ENCODE results near the gene SPATA6L. TPM values are rescaled to one million over a fixed set of nuclear protein-coding genes. Genes with fewer than 3 reads are reported as not detected.
"Not testable (repeated sequence)": the region's sequence is repeated elsewhere in the genome, so short reads cannot be mapped to it uniquely, and the experiment has no call there.

The SPATA6L gene
- total RNA-seq, 2 experiments from 2014 or later: 0.34 to 0.40 TPM

GRCh38 chr9:4656621-4657020 lies 9.7 kb downstream of the SPATA6L start:
- POLR2A ChIA-PET: no interaction called here
- CTCF ChIA-PET: no interaction called here

DNA sequence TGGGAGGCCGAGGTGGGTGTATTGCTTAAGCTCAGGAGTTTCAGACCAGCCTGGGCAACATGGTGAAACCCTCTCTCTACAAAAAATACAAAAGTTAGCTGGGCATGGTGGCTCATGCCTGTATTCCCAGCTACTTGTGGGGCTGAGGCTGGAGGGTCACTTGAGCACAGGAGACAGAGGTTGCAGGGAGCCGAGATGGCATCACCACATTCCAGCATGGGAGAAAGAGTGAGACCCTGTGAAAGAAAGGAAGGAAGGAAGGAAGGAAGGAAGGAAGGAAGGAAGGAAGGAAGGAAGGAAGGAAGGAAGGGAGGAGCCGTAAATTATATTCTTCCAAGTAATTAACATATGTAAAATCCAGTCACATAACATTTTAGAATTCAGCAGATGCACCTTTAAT lies 10.1 kb downstream of the SPATA6L start:
- POLR2A ChIA-PET, CTCF ChIA-PET: not testable (repeated sequence)

DNA sequence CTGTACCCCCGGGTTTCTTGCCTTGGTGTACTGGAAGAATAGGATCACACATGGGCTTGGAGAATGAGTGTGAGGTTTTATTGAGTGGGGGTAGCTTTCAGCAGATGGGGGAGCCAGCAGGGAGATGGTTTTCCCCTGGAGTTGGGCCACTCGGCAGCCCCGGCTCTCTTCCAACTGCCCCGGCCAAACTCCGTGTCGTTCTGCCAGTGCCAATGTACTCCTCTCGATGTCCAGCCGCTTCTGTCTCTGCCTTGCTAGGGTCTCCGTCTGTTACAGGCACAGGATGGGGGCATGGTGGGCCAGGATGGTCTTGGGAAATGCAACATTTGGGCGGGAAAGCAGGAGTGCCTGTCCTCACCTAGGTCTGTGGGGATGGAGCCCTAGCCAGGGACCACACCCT lies 11.7 kb downstream of the SPATA6L start:
- CTCF ChIA-PET: no interaction called here

DNA sequence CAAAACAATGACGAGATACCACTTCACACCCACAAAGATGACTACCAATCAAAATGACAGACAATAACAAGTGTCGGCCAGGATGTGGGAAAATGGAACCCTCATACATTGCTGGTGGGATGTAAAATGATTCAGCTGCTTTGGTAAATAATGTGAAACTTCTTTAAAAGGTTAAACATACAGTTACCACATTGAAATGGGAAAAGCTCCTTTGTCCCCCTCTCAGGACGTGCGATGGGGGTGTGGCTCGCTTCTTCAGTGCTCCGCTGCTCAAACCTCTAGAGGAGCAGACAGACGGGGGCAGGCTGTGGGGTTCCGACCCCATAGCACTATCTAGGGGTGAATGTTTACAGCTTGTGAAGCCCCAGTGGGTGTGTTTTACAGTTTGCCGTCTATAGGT lies 12.2 kb downstream of the SPATA6L start:
- POLR2A ChIA-PET: no interaction called here
- CTCF ChIA-PET: interaction anchor here (0.6 kb wide), 1 partner anchor 170 kb away, joined by 3 read pairs; no protein-coding TSS in a partner anchor

More for the DNA sequence above, 11.7 kb downstream of the SPATA6L start:
- POLR2A ChIA-PET: no interaction called here

- ChIA-PET POLR2A (no interaction called here), CTCF (interaction anchor here (0.6 kb wide), 1 partner anchor 136 kb away, joined by 4 read pairs; no protein-coding TSS in a partner anchor)
Measured at GRCh38 chr9:4642351-4642750, 23.9 kb downstream of the SPATA6L start.

DNA sequence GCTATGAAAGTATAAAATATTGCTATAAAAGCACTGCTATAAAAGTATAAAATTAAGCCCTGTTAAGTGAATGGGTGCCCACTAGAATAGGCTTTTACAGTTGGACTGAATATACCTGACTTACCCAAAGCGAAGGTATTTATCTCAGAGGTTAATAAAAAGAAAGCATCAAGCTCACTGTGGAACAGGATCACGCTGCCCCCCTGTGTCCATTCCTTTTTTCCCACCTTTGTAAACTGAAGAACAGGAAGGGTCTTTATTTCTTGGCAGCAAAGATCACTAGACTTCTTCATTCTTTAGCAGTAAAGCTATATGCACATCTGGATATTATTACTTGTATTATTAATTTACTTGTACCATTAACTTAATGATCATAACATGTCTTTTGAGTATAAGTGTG lies 26.3 kb downstream of the SPATA6L start:
- POLR2A ChIA-PET: no interaction called here

DNA sequence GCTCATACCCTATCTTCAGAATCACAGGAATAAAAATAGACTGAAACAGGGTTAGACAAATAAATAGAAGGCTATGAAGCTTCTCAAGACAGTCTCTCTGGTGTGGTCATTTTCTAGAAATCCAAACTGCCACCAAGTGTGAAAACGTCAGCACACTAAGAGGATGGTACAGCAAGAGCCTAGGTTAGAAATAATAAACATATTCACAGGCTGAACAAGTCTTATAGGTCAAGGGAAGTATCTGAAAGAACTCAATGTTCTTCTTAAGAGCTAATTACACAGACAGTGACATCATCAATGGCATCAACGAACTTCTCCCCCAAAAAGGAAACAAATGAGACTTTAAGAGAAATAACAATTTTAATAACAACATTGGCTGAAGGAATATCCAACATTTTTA lies 26.9 kb downstream of the SPATA6L start:
- POLR2A ChIA-PET: no interaction called here
- CTCF ChIA-PET: no interaction called here

More for the DNA sequence above, 26.3 kb downstream of the SPATA6L start:
- CTCF ChIA-PET: interaction anchor here (0.6 to 1.0 kb wide), 3 partner anchors 132 to 326 kb away, joined by 3 to 4 read pairs (median 3); no protein-coding TSS in a partner anchor

DNA sequence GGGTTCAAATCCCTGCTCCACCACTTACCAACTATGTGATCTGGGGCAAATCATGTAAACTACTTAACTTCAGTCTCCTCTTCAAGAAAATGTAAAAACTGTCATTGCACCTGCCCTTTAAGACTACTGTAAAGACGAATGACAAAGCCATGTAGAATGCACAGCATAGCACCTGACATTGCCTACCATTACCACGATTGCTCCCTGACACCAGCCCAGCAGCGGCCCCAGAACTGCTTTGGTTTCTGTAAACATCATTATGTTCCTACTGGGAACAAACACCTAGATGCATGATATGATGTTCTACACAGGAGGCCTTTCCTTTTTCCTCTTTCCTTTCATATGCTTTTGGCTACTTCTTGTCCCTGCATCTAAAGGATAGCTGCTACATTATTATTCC lies 27.3 kb downstream of the SPATA6L start:
- CTCF ChIA-PET: no interaction called here
- POLR2A ChIA-PET: no interaction called here

DNA sequence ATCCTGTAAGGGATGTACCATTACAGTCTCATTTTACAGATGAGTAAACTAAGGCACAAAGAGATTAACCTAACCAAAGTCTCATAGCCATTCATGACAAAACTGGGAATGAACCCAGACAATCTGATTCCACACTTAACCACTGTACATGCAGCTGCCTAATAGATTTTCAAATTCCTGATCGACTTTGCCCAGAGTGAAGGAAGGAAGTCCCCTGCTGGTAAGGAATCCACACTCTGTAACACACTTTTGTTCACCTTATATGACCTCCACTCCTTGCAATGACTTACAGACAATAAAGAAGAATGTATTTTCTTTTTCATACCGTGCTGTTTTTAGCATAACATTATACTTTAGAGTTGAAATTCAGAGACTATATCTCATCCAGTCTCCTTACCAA lies 35.4 kb downstream of the SPATA6L start:
- CTCF ChIA-PET: no interaction called here

DNA sequence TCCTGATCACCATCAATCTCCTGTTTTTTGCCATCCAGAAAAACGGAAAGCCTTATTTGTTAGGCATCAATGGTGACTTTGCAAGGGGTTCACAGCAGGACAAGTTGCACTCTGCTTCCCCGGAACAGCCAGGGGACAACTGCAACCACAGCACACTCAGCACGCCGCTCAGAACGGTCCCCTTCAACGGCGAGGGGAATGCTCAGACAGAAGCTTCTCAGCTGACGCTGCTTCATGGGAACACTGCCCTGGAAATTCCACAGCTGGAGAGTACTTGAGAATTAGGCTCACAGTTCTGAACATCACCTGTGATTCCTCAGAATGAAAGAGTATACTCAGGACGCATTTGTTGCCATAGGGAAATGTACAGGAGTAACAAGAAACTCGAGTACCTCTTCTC lies 44.3 kb downstream of the SPATA6L start:
- POLR2A ChIA-PET: no interaction called here
- CTCF ChIA-PET: no interaction called here

More for the DNA sequence above, 35.4 kb downstream of the SPATA6L start:
- POLR2A ChIA-PET: no interaction called here

DNA sequence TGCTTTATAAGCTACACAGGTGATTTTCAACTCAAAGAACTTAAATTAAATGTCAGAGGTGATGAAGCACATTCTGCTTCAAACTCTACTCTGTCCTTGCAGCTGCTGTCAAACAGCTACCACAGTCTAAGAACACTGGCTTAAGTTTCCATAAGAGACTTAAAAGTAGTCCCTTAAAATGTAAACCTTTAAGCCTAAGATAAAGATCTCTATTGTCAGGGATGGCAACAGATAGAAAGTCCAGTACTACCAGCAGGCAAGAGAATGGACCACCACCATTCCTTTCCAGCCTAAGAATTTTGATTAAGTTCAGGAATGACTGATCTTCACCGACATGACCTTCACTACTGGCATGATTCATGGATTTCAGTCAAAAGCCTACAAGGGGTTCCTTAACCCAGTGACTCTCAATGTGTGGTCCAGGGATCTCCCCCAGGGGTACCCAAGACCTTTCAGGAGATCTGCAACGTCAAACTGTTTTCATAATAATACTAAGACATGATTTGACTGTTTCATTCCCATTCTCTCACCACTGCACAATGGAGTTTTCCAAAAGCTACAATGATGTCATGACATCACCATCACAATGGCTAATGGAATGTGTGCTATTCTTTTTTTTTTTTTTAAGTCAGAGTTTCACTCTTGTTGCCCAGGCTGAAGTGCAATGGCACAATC lies 45.3 kb downstream of the SPATA6L start:
- ChIA-PET POLR2A (no interaction called here), CTCF (interaction anchor here (1.0 kb wide), 1 partner anchor 16 kb away, joined by 3 read pairs; no protein-coding TSS in a partner anchor)

DNA sequence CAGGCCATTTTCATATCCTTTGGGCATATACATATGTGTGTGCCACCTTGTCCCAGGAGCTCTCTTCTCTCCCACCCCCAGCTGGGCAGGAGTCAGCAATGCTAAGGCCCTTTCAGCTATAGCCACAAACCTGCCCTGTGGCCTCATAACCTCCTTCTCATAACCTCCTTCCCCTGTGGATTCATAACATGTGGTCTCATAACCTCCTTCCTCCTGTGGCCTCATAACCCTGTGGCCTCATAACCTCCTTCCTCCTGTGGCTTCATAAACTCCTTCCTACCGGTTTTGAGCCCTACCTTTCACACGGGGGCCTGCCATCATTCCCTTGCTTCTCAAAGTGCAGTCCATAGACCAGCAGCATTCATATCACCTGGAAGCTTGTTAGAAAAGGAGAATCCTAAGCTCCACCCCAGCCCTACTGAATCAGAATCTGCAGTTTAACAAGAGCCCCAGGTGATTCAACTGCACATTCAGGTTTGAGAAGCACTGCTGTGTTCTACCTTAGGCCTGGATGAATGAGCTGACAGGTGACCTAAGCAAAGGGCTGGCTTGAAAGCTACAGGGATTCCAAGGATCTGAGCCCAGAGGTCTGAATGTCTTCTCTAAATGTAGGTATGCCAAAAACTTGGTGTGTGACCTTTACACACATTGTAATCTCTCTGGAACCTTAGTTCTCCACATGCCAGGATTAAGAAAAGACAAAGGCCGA lies 46.1 kb downstream of the SPATA6L start:
- POLR2A ChIA-PET: interaction anchor here (0.7 kb wide), 1 partner anchor 127 kb away, joined by 3 read pairs; no protein-coding TSS in a partner anchor
- CTCF ChIA-PET: no interaction called here

DNA sequence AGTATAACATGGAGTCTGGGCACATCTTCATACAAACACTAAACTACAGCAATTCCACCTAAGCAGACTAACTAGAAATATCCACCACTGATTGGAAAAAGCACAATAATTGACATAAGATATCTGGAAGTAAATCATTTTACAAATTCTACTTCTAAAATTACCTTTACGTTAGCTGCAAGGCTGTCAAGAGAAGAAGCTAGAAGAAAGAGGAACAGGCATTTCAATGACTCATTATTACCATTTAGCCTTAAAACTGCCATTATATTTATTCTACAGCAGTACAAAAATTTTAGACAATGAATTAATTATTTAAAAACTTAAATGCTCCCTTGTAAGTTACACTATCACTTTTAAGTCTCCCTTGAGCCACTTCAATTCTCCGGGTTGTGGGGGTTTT lies 47.6 kb downstream of the SPATA6L start:
- ChIA-PET CTCF (no interaction called here), POLR2A (no interaction called here)

DNA sequence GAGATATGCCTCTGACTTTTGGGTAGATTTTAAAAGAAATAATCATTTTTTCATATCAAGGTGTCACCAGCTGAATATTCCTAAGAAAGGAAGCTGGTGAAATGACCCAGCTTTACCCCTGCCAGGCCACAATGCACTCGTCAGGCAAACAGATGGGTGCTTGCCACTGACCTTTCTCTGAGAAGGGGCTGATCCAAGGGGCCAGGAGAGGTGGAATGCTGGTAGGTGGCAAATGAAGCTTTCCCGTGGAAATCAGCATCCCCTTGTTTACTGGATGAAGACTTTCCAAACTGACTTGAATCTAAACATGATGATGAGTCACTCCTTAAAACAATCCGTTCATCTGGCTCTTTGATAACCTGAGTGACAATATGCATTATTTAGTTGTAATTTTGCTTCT lies 48.5 kb downstream of the SPATA6L start:
- CTCF ChIA-PET: no interaction called here
- POLR2A ChIA-PET: no interaction called here

- POLR2A ChIA-PET: no interaction called here
- CTCF ChIA-PET: no interaction called here
Measured at GRCh38 chr9:4615778-4616177, 50.5 kb downstream of the SPATA6L start.

GRCh38 chr9:4615251-4615650 lies 51.0 kb downstream of the SPATA6L start:
- ChIA-PET POLR2A (no interaction called here), CTCF (no interaction called here)

DNA sequence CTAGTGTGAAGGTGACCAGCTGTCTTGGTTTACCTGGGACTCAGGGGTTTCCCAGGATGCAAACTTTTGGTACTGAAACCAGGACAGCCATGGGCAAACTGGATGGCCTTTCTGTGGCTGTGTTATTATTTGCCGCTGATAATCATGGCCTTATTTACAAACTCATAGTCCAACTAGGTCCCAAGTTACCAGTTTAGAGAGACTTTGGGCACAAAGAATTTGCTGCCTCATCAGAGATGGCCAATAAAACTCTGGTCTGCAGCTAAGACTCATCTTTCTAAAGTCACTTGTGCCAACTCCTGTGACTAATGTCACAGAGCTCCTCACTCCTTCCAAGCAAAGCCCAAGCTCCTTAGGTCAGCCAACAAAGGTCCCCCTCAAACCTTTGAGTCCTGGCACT lies 51.7 kb downstream of the SPATA6L start:
- POLR2A ChIA-PET: no interaction called here
- CTCF ChIA-PET: no interaction called here

DNA sequence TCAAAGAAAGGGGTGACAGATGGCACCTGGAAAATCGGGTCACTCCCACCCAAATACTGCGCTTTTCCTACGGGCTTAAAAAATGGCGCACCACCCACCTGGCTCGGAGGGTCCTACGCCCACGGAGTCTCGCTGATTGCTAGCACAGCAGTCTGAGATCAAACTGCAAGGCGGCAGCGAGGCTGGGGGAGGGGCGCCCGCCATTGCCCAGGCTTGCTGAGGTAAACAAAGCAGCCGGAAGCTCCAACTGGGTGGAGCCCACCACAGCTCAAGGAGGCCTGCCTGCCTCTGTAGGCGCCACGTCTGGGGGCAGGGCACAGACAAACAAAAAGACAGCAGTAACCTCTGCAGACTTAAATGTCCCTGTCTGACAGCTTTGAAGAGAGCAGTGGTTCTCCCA lies 60.2 kb downstream of the SPATA6L start:
- POLR2A ChIA-PET, CTCF ChIA-PET: not testable (repeated sequence)

DNA sequence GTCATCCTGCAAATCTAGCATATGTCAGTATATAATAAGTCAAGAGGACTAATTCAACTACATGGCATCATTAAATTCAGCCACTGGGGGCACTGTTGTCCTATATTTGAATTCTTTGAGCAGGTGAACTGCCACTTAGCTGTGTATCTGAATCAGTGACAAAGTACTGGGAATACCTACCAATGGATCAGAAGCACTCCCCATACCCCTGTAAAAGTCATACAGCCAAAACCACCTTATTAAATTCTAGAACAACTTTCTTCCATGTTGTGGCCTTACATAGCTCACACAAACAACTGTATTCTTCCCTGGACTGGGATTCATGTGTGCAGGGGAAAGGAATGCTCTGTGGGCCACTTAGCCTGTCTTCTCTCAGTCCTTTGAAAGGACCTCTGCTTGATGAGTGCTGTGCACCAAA lies 61.6 kb downstream of the SPATA6L start:
- POLR2A ChIA-PET: no interaction called here

GRCh38 chr9:4603830-4604229 lies 62.5 kb downstream of the SPATA6L start:
- CTCF ChIA-PET: interaction anchor here (1.7 kb wide), 1 partner anchor 151 kb away, joined by 4 read pairs; no protein-coding TSS in a partner anchor
- POLR2A ChIA-PET: no interaction called here

More for the DNA sequence above, 61.6 kb downstream of the SPATA6L start:
- CTCF ChIA-PET: interaction anchor here (1.0 to 1.7 kb wide), 2 partner anchors 17 to 150 kb away, joined by 3 to 4 read pairs; no protein-coding TSS in a partner anchor

GRCh38 chr9:4600368-4600767 lies 65.9 kb downstream of the SPATA6L start:
- POLR2A ChIA-PET: no interaction called here
- CTCF ChIA-PET: interaction anchor here (0.7 kb wide), 1 partner anchor 159 kb away, joined by 3 read pairs; no protein-coding TSS in a partner anchor
